ENCODE measurements around the gene TKT. TPM values are rescaled to one million over a fixed set of nuclear protein-coding genes. Genes with fewer than 3 reads are reported as not detected.

Gene TKT
- total RNA-seq, 2 experiments from 2014 or later = 91.5 to 103 TPM

- Histone ChIP-seq H3K4me1 (ENCODE audit: insufficient read depth, low read length) (no peaks in the 10 kb centered on the region), H3K9me3 (ENCODE audit: control insufficient read depth in 1 of 2, insufficient read depth in 1 of 2, low read length in 2 of 2) (no peaks in the 10 kb centered on the region), H3K4me3 (ENCODE audit: low read length) (no peak overlapping the region), H3K27me3 (ENCODE audit: control insufficient read depth in 1 of 2, insufficient read depth in 2 of 2, low read length in 2 of 2) (no peaks in the 10 kb centered on the region), H3K27ac (ENCODE audit: low read depth in 1 of 2, low read length in 2 of 2) (no peak overlapping the region), H3K36me3 (ENCODE audit: insufficient read depth, low read length) (peaks cover 62% of the 10 kb centered on the region)
- Mint-ChIP-seq H3K4me3 (no peak overlapping the region), H3K9me3 (no peaks in the 10 kb centered on the region), H3K27ac (no peak overlapping the region), H3K36me3 (ENCODE audit: low read depth) (peaks cover 68% of the 10 kb centered on the region), H3K4me1 (ENCODE audit: low read depth) (no peaks in the 10 kb centered on the region), H3K27me3 (no peaks in the 10 kb centered on the region)
- DNase-seq (peak in 1 of 14 experiments; percentile 3), ATAC-seq (ENCODE audit: poor library complexity) (no peak)
- no peak for TF ChIP-seq CTCF (IDR thresholded peaks at IDR 0.05)
- CTCF ChIA-PET = no interaction called here
- POLR2A ChIA-PET = interaction anchor here (0.6 kb wide), 1 partner anchor 450 kb away, joined by 3 read pairs; no protein-coding TSS in a partner anchor
- intact Hi-C loops (cut with DNase I, micrococcal nuclease) = no loop called here
Measured at GRCh38 chr3:53188720-53189119, 67.1 kb downstream of the TKT start.

- H3K36me3 Mint-ChIP-seq (ENCODE audit: low read depth) = peaks cover 73% of the 10 kb centered on the region
- intact Hi-C loops (cut with DNase I, micrococcal nuclease) = no loop called here
- peaks cover 65% of the 10 kb centered on the region for H3K36me3 ChIP-seq (ENCODE audit: insufficient read depth, low read length)
Measured at GRCh38 chr3:53188136-53188685, 67.6 kb downstream of the TKT start.

GRCh38 chr3:53187430-53187829 is 68.4 kb downstream of the TKT start:
- ChIA-PET POLR2A (no interaction called here), CTCF (no interaction called here)
- Histone ChIP-seq H3K27me3 (ENCODE audit: control insufficient read depth in 1 of 2, insufficient read depth in 2 of 2, low read length in 2 of 2) (no peaks in the 10 kb centered on the region), H3K9me3 (ENCODE audit: control insufficient read depth in 1 of 2, insufficient read depth in 1 of 2, low read length in 2 of 2) (no peaks in the 10 kb centered on the region), H3K27ac (ENCODE audit: low read depth in 1 of 2, low read length in 2 of 2) (no peak overlapping the region), H3K4me1 (ENCODE audit: insufficient read depth, low read length) (no peaks in the 10 kb centered on the region), H3K36me3 (ENCODE audit: insufficient read depth, low read length) (peaks cover 67% of the 10 kb centered on the region), H3K4me3 (ENCODE audit: low read length) (no peak overlapping the region)
- no peak overlapping the region for H3K4me3 Mint-ChIP-seq
- no peaks in the 10 kb centered on the region for H3K27me3 Mint-ChIP-seq
- H3K27ac Mint-ChIP-seq = no peak overlapping the region
- no peaks in the 10 kb centered on the region for H3K9me3 Mint-ChIP-seq
- H3K36me3 Mint-ChIP-seq (ENCODE audit: low read depth) = peaks cover 75% of the 10 kb centered on the region
- ATAC-seq (ENCODE audit: poor library complexity) (no peak), DNase-seq (no peak)
- no peak for TF ChIP-seq CTCF (IDR thresholded peaks at IDR 0.05)
- intact Hi-C loops (cut with DNase I, micrococcal nuclease) = no loop called here
- no peaks in the 10 kb centered on the region for H3K4me1 Mint-ChIP-seq (ENCODE audit: low read depth)

More at GRCh38 chr3:53188136-53188685, 67.6 kb downstream of the TKT start:
- ChIA-PET CTCF (no interaction called here), POLR2A (interaction anchor here (0.6 kb wide), 1 partner anchor 451 kb away, joined by 3 read pairs; no protein-coding TSS in a partner anchor)
- Mint-ChIP-seq H3K4me1 (ENCODE audit: low read depth) (no peaks in the 10 kb centered on the region), H3K4me3 (no peak overlapping the region), H3K27me3 (no peaks in the 10 kb centered on the region), H3K27ac (no peak overlapping the region), H3K9me3 (no peaks in the 10 kb centered on the region)
- DNase-seq (no peak), ATAC-seq (ENCODE audit: poor library complexity) (no peak)
- TF ChIP-seq CTCF (IDR thresholded peaks at IDR 0.05) = no peak
- no peaks in the 10 kb centered on the region for H3K27me3 ChIP-seq (ENCODE audit: control insufficient read depth in 1 of 2, insufficient read depth in 2 of 2, low read length in 2 of 2)
- no peak overlapping the region for H3K27ac ChIP-seq (ENCODE audit: low read depth in 1 of 2, low read length in 2 of 2)
- H3K9me3 ChIP-seq (ENCODE audit: control insufficient read depth in 1 of 2, insufficient read depth in 1 of 2, low read length in 2 of 2) = no peaks in the 10 kb centered on the region
- H3K4me1 ChIP-seq (ENCODE audit: insufficient read depth, low read length) = no peaks in the 10 kb centered on the region
- no peak overlapping the region for H3K4me3 ChIP-seq (ENCODE audit: low read length)

All from CD4-positive, alpha-beta T cell (primary cell).